ENCODE measurements around the gene ANKRD36C.

GRCh38 chr2:96025194-96025492 is 33.5 kb upstream of the ANKRD36C start:
- no peak for TF ChIP-seq CTCF (IDR thresholded peaks at IDR 0.05)
- no peak for TF ChIP-seq POLR2A (IDR thresholded peaks at IDR 0.05)

All from adrenal gland (tissue), 5 donors.